Activated T-cell treated with anti-CD3 and anti-CD28 coated beads, Interleukin-2, amount 50 U/mL, for 72 hours (primary cell): Measurements from ENCODE around the gene SLC38A10. TPM values are rescaled to one million over a fixed set of nuclear protein-coding genes. Genes with fewer than 3 reads are reported as not detected.

Experiments
- ATAC-seq, 2 donors: fragments of 150-1000 bp; cut with Tn5 transposase; replicated peaks in 1 of 2; 2 replicates each; pipeline ENCODE4 v1.10.0; 2021; ENCODE audit warnings: moderate library complexity in 2 of 2, mild to moderate bottlenecking in 1 of 2
- DNase-seq, 2 donors: peaks; one replicate each; pipeline ENCODE4 v3.0.0; 2021 to 2022; ENCODE audit warnings: mixed read lengths in 1 of 2
- H3K27ac Mint-ChIP-seq: one replicate; pipeline ENCODE4 v1.8.0; 2022; ENCODE audit warnings: mild to moderate bottlenecking, moderate library complexity, mixed read lengths
- H3K27me3 Mint-ChIP-seq: one replicate; pipeline ENCODE4 v1.8.0; 2022; ENCODE audit warnings: low read depth, mixed read lengths
- H3K36me3 Mint-ChIP-seq, 2 donors: one replicate each; pipeline ENCODE4 v1.8.0; 2022; ENCODE audit warnings: mixed read lengths in 2 of 2, mild to moderate bottlenecking in 1 of 2; ENCODE audit not compliant: insufficient read depth in 2 of 2
- H3K4me1 Mint-ChIP-seq: one replicate; pipeline ENCODE4 v1.8.0; 2022; ENCODE audit warnings: low read depth, mixed read lengths
- H3K4me3 Mint-ChIP-seq, 2 donors: one replicate each; pipeline ENCODE4 v1.8.0; 2022; ENCODE audit warnings: mild to moderate bottlenecking in 2 of 2, mixed read lengths in 2 of 2, moderate library complexity in 2 of 2
- H3K9me3 Mint-ChIP-seq, 2 donors: one replicate each; pipeline ENCODE4 v1.8.0; 2022; ENCODE audit warnings: mixed read lengths in 2 of 2
- total RNA-seq, 2 donors: library from RNA; stranded (reverse); gene quantifications; one replicate each; pipeline ENCODE4 v1.2.3, GENCODE V29; 2022

SLC38A10 gene
- total RNA-seq, 2 donors from 2014 or later = 49.8 to 63.6 TPM

- DNase-seq (no peak), ATAC-seq (no peak)
- H3K36me3 Mint-ChIP-seq = peaks cover 2 to 5% of the 10 kb centered on the region in 2 donors
- no peak overlapping the region for H3K4me3 Mint-ChIP-seq
- no peaks in the 10 kb centered on the region for H3K9me3 Mint-ChIP-seq
- H3K27me3 Mint-ChIP-seq = no peaks in the 10 kb centered on the region
- H3K27ac Mint-ChIP-seq = no peak overlapping the region
- H3K4me1 Mint-ChIP-seq = no peaks in the 10 kb centered on the region
Observed at GRCh38 chr17:81264640-81265039, 30.5 kb downstream of the SLC38A10 start.

- no peak overlapping the region for H3K27ac Mint-ChIP-seq
- H3K9me3 Mint-ChIP-seq = no peaks in the 10 kb centered on the region
- ATAC-seq (no peak), DNase-seq (no peak)
- H3K27me3 Mint-ChIP-seq = no peaks in the 10 kb centered on the region
- H3K36me3 Mint-ChIP-seq = peaks cover 2 to 4% of the 10 kb centered on the region in 2 donors
- H3K4me3 Mint-ChIP-seq = no peak overlapping the region
- H3K4me1 Mint-ChIP-seq = no peaks in the 10 kb centered on the region
Observed at GRCh38 chr17:81263371-81264181, 31.5 kb downstream of the SLC38A10 start.

DNA sequence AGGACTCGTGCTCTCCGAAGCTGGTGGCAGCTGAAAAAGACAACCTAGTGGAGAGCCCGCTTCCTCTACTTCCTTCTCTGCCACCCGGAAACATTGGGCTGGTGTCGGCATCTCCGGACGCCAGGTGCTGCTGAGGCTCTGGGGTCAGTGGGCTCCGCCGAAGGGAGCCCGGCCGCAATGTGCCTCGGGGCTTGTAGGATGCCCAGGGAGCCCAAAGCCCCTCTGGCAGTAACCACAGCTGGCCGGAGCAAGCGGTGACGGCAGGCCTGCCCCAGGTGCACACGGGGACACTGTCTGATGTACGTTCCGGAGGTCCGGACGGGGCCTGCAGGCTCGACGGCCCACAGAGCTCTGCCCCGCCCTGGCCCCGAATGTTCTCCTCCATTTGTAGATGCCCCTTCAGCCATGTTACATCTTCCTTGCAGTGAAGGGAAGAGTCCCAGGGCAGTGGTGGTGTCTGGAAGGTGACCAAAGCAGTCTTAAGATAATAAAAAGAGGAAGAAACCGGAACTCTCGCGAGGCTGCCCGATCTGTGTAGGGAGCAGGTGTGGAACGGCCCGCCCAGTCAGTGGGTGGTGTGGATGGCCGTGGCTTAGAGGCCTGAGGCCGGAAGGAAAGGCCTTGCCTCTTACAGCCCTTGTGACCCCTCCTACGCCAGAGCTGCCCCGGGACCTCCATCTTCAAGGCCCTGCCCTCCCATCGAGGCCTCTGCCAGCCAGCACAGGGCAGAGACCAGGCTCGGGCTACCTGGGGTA is 33.3 kb downstream of the SLC38A10 start:
- Mint-ChIP-seq H3K27ac (no peak overlapping the region), H3K27me3 (no peaks in the 10 kb centered on the region), H3K9me3 (no peaks in the 10 kb centered on the region), H3K4me3 (no peak overlapping the region), H3K4me1 (no peaks in the 10 kb centered on the region), H3K36me3 (peaks cover 2 to 4% of the 10 kb centered on the region in 2 donors)
- DNase-seq = no peak
- no peak for ATAC-seq

DNA sequence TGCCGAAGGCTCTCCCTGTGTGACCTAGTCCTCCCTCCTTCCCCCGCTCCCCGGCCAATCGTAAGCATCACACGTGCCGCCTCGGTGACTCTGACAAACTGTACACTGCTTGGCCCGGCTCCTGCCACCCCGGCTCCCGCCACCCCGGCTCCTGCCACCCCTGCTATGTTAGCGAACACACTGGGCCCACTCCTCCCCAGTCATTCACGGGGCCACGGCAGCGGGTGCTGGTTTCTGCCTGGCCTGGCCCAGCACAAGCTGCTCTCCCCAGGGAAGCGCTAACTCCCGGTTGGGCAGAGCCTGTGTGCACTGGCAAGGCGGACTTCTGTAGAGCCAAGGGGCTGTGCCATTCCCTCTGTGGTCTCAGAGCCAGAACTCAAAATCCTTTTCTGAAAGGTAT is 34.0 kb downstream of the SLC38A10 start:
- Mint-ChIP-seq H3K27ac (no peak overlapping the region), H3K4me3 (no peak overlapping the region), H3K36me3 (peaks cover 2 to 4% of the 10 kb centered on the region in 2 donors), H3K9me3 (no peaks in the 10 kb centered on the region), H3K27me3 (no peaks in the 10 kb centered on the region), H3K4me1 (no peaks in the 10 kb centered on the region)
- ATAC-seq (no peak), DNase-seq (no peak)

- H3K4me1 Mint-ChIP-seq = no peaks in the 10 kb centered on the region
- H3K27ac Mint-ChIP-seq = no peak overlapping the region
- H3K36me3 Mint-ChIP-seq = peaks cover 2% of the 10 kb centered on the region in 2 donors
- DNase-seq (no peak), ATAC-seq (no peak)
- no peaks in the 10 kb centered on the region for H3K9me3 Mint-ChIP-seq
- H3K4me3 Mint-ChIP-seq = no peak overlapping the region
- H3K27me3 Mint-ChIP-seq = no peaks in the 10 kb centered on the region
Observed at GRCh38 chr17:81260641-81261040, 34.5 kb downstream of the SLC38A10 start.

DNA sequence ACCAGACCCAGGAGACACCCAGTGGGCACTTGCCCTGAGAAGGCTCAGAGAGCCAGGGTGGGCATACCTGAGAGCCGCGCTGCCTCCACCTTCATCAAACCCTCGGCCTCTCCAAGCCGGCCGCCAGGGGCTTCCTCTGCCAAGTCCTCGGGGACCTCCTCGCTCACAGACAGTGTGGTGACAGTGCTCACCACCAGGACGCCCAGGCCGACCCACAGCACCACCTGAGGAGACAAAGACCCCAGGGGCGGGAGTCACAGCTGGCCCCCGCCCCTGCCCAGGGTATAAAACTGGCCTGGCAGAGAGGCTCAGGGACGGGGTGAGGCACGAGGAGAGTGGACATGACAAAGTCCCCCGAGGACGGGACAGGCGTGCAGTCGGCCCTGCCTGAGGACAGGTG is 34.9 kb downstream of the SLC38A10 start:
- Mint-ChIP-seq H3K27me3 (no peaks in the 10 kb centered on the region), H3K4me3 (no peak overlapping the region), H3K9me3 (no peaks in the 10 kb centered on the region), H3K27ac (no peak overlapping the region), H3K4me1 (no peaks in the 10 kb centered on the region), H3K36me3 (no peaks in the 10 kb centered on the region)
- DNase-seq = no peak
- ATAC-seq = no peak

GRCh38 chr17:81259058-81259605 is 36.0 kb downstream of the SLC38A10 start:
- Mint-ChIP-seq H3K9me3 (no peaks in the 10 kb centered on the region), H3K4me3 (no peak overlapping the region), H3K36me3 (no peaks in the 10 kb centered on the region), H3K27me3 (no peaks in the 10 kb centered on the region), H3K4me1 (no peaks in the 10 kb centered on the region), H3K27ac (no peak overlapping the region)
- DNase-seq (no peak), ATAC-seq (no peak)

GRCh38 chr17:81258292-81258691 is 36.8 kb downstream of the SLC38A10 start:
- H3K4me3 Mint-ChIP-seq = no peak overlapping the region
- no peaks in the 10 kb centered on the region for H3K9me3 Mint-ChIP-seq
- peaks cover under 1 to 5% of the 10 kb centered on the region in 2 donors for H3K36me3 Mint-ChIP-seq
- peaks cover 5% of the 10 kb centered on the region for H3K4me1 Mint-ChIP-seq
- ATAC-seq = no peak
- DNase-seq = no peak
- H3K27ac Mint-ChIP-seq = no peak overlapping the region
- H3K27me3 Mint-ChIP-seq = no peaks in the 10 kb centered on the region

DNA sequence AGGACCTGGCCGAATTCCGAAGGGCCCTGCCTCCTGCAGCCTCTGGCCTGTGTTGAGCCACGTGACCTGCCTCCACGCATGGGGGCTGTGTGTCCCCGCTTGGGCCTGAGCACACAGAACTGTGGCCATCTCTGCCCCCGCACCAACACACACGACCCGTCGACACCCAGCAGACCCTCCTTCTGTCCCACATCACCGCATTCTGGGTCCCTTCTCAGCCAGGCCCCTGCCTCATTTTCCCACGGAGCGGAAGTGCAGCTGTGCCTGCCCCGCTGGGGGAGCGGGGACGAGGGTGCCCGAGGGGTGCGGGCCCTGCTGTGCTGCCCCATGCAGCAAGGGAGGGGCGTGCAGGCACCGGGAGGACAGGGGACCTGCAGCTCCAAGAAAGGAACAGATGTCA is 37.6 kb downstream of the SLC38A10 start:
- H3K27ac Mint-ChIP-seq = no peak overlapping the region
- DNase-seq (no peak), ATAC-seq (no peak)
- H3K9me3 Mint-ChIP-seq = no peaks in the 10 kb centered on the region
- no peaks in the 10 kb centered on the region for H3K27me3 Mint-ChIP-seq
- no peak overlapping the region for H3K4me3 Mint-ChIP-seq
- peaks cover 2 to 6% of the 10 kb centered on the region in 2 donors for H3K36me3 Mint-ChIP-seq
- peaks cover 8% of the 10 kb centered on the region for H3K4me1 Mint-ChIP-seq

DNA sequence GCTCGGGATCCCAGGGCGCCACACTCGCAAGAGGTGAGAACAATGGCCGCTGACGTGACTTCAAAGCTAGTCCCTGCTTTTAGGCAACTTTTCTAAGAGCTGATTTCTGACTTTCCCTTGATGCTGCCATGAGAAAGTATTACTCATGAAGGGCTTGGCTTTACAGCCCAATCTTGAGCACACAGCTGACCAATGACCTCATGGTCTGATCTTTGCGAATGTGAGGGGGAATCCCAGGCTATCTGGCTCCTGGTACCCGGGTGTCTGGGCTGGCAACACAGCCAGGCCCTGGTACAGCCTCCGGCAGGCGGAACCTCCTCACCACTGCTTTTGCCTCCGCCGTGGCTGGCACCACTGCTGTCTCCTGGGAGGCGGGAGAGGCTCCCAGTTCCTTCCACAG is 38.5 kb downstream of the SLC38A10 start:
- H3K9me3 Mint-ChIP-seq = no peaks in the 10 kb centered on the region
- H3K27me3 Mint-ChIP-seq = no peaks in the 10 kb centered on the region
- H3K27ac Mint-ChIP-seq = no peak overlapping the region
- peaks cover 8% of the 10 kb centered on the region for H3K4me1 Mint-ChIP-seq
- DNase-seq (no peak), ATAC-seq (no peak)
- no peak overlapping the region for H3K4me3 Mint-ChIP-seq
- peaks cover 5 to 6% of the 10 kb centered on the region in 2 donors for H3K36me3 Mint-ChIP-seq

DNA sequence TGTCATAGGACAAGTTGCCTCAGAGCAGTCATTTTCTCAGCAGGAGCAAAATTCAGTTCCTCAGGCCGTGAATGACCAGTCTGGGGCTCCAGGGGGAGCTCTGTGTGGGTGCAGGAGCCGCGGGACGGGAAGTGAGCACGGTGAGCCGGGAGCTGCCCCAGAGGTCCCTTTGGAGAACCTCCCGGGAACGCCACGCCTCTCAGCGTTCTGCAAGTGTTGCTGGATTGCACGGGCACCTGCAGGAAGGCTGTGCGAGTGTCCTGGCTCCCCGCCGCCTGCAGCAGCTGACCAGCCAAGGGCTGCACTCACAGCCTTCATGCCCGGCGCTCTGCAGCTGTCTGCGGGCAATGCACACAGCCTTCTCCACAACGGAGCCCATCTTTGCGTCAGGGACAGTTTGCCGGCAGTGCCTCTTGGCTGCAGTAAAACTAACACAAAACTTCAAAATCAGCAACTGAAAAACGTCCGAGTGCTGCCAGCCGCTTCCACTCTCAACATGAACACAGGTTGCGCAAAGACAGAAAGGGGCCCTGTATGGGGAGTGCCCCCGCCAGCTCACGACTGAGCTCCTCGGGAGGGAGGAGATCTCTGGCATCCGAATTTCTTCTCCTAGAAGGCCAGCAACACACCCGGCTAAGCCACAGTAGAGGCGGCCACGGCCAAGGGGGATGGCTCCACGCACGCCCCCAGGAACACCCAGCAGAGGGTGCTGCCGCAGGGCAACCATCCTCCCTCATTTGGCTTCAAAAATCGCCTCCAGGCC is 40.0 kb downstream of the SLC38A10 start:
- Mint-ChIP-seq H3K36me3 (peaks cover 5 to 6% of the 10 kb centered on the region in 2 donors), H3K27ac (no peak overlapping the region), H3K4me3 (no peak overlapping the region), H3K9me3 (no peaks in the 10 kb centered on the region), H3K27me3 (no peaks in the 10 kb centered on the region), H3K4me1 (peaks cover 8% of the 10 kb centered on the region)
- ATAC-seq (no peak), DNase-seq (no peak)

DNA sequence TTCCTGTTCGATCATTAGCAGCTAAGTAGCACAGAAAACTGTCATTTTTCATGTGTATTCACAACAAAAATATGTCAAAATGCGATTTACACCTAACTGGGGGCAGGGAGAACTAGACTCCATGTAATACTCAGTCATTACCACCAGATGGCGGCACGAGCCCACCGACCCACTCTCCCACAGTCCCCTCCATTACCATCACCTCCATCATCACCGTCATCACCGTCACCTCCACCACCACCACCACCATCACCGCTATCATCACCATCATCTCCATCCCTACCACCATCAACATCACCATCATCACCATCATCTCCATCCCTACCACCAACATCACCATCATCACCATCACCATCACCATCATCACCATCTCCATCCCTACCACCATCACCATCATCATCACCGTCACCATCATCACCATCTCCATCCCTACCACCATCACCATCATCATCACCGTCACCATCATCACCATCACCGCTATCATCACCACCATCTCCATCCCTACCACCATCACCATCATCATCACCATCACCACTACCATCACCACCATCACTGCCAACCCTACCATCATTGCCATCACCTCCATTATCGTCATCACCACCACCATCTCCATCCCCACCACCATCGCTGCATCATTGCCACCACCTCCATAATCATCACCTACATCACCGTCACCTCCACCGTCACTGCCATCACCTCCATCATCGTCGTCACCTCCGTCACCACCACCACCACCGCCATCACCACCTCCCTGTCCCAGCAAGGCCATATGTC is 41.6 kb downstream of the SLC38A10 start:
- Mint-ChIP-seq H3K9me3 (no peaks in the 10 kb centered on the region), H3K27me3 (no peaks in the 10 kb centered on the region), H3K27ac (no peak overlapping the region), H3K36me3 (peaks cover 5 to 6% of the 10 kb centered on the region in 2 donors), H3K4me1 (peaks cover 8% of the 10 kb centered on the region), H3K4me3 (no peak overlapping the region)
- ATAC-seq = peak; percentile 59 to 66
- peak; percentile 54 to 65 for DNase-seq
